ENCODE data around the gene GMDS. TPM values are rescaled to one million over a fixed set of nuclear protein-coding genes. Genes with fewer than 3 reads are reported as not detected.

The GMDS gene
- total RNA-seq, 2 experiments from 2014 or later = 30.3 to 38.5 TPM

DNA sequence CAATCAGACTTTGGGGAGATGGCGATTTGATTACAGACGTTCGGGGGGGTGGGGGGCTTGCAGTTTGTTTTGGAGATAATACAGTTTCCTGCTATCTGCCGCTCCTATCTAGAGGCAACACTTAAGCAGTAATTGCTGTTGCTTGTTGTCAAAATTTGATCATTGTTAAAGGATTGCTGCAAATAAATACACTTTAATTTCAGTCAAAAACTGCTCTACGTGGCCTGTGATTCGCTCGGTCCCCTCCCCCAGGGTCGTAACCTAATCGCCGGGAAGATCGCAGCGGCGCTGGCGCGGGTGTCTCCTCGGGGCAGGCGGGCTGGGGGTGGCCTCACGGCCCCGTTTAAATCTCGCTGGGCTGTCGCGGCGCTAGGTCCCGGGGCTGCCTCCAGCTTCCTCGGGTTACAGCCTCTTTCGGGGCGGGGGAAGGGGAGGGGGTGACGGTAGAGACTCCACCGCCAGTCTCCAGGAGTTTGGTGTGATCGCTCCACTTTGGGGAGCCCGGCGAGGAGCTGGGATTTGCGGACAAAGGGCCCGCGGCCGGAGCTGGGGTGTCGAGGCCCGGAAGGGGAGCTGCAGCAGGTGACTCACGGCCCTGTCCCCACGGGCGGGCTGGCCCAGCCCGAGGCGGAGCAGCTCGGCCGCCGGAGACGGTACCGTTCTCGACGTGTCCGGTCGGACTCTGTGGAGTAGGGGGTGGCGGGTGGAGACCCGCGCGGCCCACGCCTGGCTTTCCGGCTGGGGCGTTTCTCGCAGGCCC lies 631.5 kb downstream of the GMDS start:
- H3K27me3 Mint-ChIP-seq (ENCODE audit: low read depth) = peaks cover 58% of the 10 kb centered on the region
- POLR2A ChIA-PET = no interaction called here
- no peak for DNase-seq
- CTCF ChIA-PET = interaction anchor here (1.1 to 1.3 kb wide), 2 partner anchors 38 to 490 kb away, joined by 3 read pairs; no protein-coding TSS in a partner anchor
- ATAC-seq = no peak
- peaks cover 6% of the 10 kb centered on the region for H3K36me3 Mint-ChIP-seq (ENCODE audit: low read depth)
- no peak overlapping the region for H3K27ac Mint-ChIP-seq
- H3K4me1 Mint-ChIP-seq (ENCODE audit: low read depth) = peaks cover 15% of the 10 kb centered on the region
- H3K9me3 Mint-ChIP-seq (ENCODE audit: insufficient read depth) = no peaks in the 10 kb centered on the region
- no peak overlapping the region for H3K4me3 Mint-ChIP-seq

DNA sequence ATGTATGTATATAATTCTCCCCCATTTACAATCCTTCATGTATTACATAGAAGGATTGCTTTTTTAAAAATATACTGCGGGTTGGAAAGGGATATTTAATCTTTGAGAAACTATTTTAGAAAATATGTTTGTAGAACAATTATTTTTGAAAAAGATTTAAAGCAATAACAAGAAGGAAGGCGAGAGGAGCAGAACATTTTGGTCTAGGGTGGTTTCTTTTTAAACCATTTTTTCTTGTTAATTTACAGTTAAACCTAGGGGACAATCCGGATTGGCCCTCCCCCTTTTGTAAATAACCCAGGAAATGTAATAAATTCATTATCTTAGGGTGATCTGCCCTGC lies 632.1 kb downstream of the GMDS start:
- Mint-ChIP-seq H3K27ac (no peak overlapping the region), H3K4me3 (no peak overlapping the region), H3K9me3 (ENCODE audit: insufficient read depth) (no peaks in the 10 kb centered on the region), H3K27me3 (ENCODE audit: low read depth) (peaks cover 59% of the 10 kb centered on the region), H3K4me1 (ENCODE audit: low read depth) (peaks cover 20% of the 10 kb centered on the region), H3K36me3 (ENCODE audit: low read depth) (peaks cover 6% of the 10 kb centered on the region)
- POLR2A ChIA-PET = no interaction called here
- CTCF ChIA-PET = interaction anchor here (2.1 kb wide), 1 partner anchor 17 kb away, joined by 7 read pairs; no protein-coding TSS in a partner anchor
- no peak for DNase-seq
- no peak for ATAC-seq

DNA sequence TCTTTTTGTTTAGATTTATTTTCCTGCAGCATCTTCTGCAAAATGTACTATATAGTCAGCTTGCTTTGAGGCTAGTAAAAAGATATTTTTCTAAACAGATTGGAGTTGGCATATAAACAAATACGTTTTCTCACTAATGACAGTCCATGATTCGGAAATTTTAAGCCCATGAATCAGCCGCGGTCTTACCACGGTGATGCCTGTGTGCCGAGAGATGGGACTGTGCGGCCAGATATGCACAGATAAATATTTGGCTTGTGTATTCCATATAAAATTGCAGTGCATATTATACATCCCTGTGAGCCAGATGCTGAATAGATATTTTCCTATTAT lies 632.5 kb downstream of the GMDS start:
- Mint-ChIP-seq H3K27ac (no peak overlapping the region), H3K36me3 (ENCODE audit: low read depth) (peaks cover 6% of the 10 kb centered on the region), H3K27me3 (ENCODE audit: low read depth) (peaks cover 59% of the 10 kb centered on the region), H3K4me3 (no peak overlapping the region), H3K4me1 (ENCODE audit: low read depth) (peaks cover 20% of the 10 kb centered on the region), H3K9me3 (ENCODE audit: insufficient read depth) (no peaks in the 10 kb centered on the region)
- DNase-seq = no peak
- ChIA-PET CTCF (interaction anchor here (0.8 to 2.1 kb wide), 3 partner anchors 10 to 17 kb away, joined by 3 to 7 read pairs (median 3); no protein-coding TSS in a partner anchor), POLR2A (interaction anchor here (0.7 kb wide), 1 partner anchor 1238 kb away, joined by 3 read pairs; no protein-coding TSS in a partner anchor)
- ATAC-seq = no peak

DNA sequence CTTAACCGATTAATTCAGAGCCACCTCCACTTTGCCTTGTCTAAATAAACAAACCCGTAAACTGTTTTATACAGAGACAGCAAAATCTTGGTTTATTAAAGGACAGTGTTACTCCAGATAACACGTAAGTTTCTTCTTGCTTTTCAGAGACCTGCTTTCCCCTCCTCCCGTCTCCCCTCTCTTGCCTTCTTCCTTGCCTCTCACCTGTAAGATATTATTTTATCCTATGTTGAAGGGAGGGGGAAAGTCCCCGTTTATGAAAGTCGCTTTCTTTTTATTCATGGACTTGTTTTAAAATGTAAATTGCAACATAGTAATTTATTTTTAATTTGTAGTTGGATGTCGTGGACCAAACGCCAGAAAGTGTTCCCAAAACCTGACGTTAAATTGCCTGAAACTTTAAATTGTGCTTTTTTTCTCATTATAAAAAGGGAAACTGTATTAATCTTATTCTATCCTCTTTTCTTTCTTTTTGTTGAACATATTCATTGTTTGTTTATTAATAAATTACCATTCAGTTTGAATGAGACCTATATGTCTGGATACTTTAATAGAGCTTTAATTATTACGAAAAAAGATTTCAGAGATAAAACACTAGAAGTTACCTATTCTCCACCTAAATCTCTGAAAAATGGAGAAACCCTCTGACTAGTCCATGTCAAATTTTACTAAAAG lies 633.0 kb downstream of the GMDS start:
- Mint-ChIP-seq H3K36me3 (ENCODE audit: low read depth) (peaks cover 6% of the 10 kb centered on the region), H3K4me1 (ENCODE audit: low read depth) (peaks cover 24% of the 10 kb centered on the region), H3K4me3 (peak overlapping the region; percentile 69), H3K27me3 (ENCODE audit: low read depth) (peaks cover 59% of the 10 kb centered on the region), H3K27ac (peak overlapping the region; percentile 53), H3K9me3 (ENCODE audit: insufficient read depth) (no peaks in the 10 kb centered on the region)
- CTCF ChIA-PET = interaction anchor here (0.6 to 2.1 kb wide), 6 partner anchors 10 to 741 kb away, joined by 3 to 7 read pairs (median 3); no protein-coding TSS in a partner anchor
- POLR2A ChIA-PET = interaction anchor here (0.7 kb wide), 1 partner anchor 1237 kb away, joined by 3 read pairs; no protein-coding TSS in a partner anchor
- DNase-seq = no peak
- no peak for ATAC-seq

DNA sequence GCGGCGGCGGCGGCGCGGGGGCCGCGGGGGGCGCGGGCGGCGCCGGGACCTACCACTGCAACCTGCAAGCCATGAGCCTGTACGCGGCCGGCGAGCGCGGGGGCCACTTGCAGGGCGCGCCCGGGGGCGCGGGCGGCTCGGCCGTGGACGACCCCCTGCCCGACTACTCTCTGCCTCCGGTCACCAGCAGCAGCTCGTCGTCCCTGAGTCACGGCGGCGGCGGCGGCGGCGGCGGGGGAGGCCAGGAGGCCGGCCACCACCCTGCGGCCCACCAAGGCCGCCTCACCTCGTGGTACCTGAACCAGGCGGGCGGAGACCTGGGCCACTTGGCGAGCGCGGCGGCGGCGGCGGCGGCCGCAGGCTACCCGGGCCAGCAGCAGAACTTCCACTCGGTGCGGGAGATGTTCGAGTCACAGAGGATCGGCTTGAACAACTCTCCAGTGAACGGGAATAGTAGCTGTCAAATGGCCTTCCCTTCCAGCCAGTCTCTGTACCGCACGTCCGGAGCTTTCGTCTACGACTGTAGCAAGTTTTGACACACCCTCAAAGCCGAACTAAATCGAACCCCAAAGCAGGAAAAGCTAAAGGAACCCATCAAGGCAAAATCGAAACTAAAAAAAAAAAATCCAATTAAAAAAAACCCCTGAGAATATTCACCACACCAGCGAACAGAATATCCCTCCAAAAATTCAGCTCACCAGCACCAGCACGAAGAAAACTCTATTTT lies 633.7 kb downstream of the GMDS start:
- Mint-ChIP-seq H3K27me3 (ENCODE audit: low read depth) (peaks cover 60% of the 10 kb centered on the region), H3K4me1 (ENCODE audit: low read depth) (peaks cover 30% of the 10 kb centered on the region), H3K27ac (peak overlapping the region; percentile 53), H3K36me3 (ENCODE audit: low read depth) (peaks cover 9% of the 10 kb centered on the region), H3K4me3 (peak overlapping the region; percentile 69), H3K9me3 (ENCODE audit: insufficient read depth) (no peaks in the 10 kb centered on the region)
- ChIA-PET CTCF (interaction anchor here (1.0 to 2.1 kb wide), 4 partner anchors 15 to 742 kb away, joined by 3 to 7 read pairs (median 3); no protein-coding TSS in a partner anchor), POLR2A (no interaction called here)
- DNase-seq = peak; percentile 33
- no peak for ATAC-seq

DNA sequence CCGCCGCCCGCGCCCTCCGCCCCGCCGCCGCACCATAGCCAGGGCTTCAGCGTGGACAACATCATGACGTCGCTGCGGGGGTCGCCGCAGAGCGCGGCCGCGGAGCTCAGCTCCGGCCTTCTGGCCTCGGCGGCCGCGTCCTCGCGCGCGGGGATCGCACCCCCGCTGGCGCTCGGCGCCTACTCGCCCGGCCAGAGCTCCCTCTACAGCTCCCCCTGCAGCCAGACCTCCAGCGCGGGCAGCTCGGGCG lies 634.2 kb downstream of the GMDS start:
- no peak for ATAC-seq
- POLR2A ChIA-PET = no interaction called here
- peaks cover 30% of the 10 kb centered on the region for H3K4me1 Mint-ChIP-seq (ENCODE audit: low read depth)
- no peak overlapping the region for H3K27ac Mint-ChIP-seq
- H3K36me3 Mint-ChIP-seq (ENCODE audit: low read depth) = peaks cover 9% of the 10 kb centered on the region
- no peak for DNase-seq
- peaks cover 60% of the 10 kb centered on the region for H3K27me3 Mint-ChIP-seq (ENCODE audit: low read depth)
- CTCF ChIA-PET = interaction anchor here (1.5 to 2.1 kb wide), 3 partner anchors 15 to 586 kb away, joined by 3 to 7 read pairs (median 3); no protein-coding TSS in a partner anchor
- H3K9me3 Mint-ChIP-seq (ENCODE audit: insufficient read depth) = no peaks in the 10 kb centered on the region
- H3K4me3 Mint-ChIP-seq = no peak overlapping the region

DNA sequence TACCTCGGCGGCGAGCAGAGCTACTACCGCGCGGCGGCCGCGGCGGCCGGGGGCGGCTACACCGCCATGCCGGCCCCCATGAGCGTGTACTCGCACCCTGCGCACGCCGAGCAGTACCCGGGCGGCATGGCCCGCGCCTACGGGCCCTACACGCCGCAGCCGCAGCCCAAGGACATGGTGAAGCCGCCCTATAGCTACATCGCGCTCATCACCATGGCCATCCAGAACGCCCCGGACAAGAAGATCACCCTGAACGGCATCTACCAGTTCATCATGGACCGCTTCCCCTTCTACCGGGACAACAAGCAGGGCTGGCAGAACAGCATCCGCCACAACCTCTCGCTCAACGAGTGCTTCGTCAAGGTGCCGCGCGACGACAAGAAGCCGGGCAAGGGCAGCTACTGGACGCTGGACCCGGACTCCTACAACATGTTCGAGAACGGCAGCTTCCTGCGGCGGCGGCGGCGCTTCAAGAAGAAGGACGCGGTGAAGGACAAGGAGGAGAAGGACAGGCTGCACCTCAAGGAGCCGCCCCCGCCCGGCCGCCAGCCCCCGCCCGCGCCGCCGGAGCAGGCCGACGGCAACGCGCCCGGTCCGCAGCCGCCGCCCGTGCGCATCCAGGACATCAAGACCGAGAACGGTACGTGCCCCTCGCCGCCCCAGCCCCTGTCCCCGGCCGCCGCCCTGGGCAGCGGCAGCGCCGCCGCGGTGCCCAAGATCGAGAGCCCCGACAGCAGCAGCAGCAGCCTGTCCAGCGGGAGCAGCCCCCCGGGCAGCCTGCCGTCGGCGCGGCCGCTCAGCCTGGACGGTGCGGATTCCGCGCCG lies 634.7 kb downstream of the GMDS start:
- ChIA-PET CTCF (interaction anchor here (1.5 to 2.1 kb wide), 2 partner anchors 14 to 586 kb away, joined by 3 to 7 read pairs; no protein-coding TSS in a partner anchor), POLR2A (no interaction called here)
- H3K27ac Mint-ChIP-seq = no peak overlapping the region
- peaks cover 60% of the 10 kb centered on the region for H3K27me3 Mint-ChIP-seq (ENCODE audit: low read depth)
- ATAC-seq = no peak
- H3K9me3 Mint-ChIP-seq (ENCODE audit: insufficient read depth) = no peaks in the 10 kb centered on the region
- peak; percentile 38 for DNase-seq
- peaks cover 34% of the 10 kb centered on the region for H3K4me1 Mint-ChIP-seq (ENCODE audit: low read depth)
- peaks cover 9% of the 10 kb centered on the region for H3K36me3 Mint-ChIP-seq (ENCODE audit: low read depth)
- H3K4me3 Mint-ChIP-seq = peak overlapping the region; percentile 60

DNA sequence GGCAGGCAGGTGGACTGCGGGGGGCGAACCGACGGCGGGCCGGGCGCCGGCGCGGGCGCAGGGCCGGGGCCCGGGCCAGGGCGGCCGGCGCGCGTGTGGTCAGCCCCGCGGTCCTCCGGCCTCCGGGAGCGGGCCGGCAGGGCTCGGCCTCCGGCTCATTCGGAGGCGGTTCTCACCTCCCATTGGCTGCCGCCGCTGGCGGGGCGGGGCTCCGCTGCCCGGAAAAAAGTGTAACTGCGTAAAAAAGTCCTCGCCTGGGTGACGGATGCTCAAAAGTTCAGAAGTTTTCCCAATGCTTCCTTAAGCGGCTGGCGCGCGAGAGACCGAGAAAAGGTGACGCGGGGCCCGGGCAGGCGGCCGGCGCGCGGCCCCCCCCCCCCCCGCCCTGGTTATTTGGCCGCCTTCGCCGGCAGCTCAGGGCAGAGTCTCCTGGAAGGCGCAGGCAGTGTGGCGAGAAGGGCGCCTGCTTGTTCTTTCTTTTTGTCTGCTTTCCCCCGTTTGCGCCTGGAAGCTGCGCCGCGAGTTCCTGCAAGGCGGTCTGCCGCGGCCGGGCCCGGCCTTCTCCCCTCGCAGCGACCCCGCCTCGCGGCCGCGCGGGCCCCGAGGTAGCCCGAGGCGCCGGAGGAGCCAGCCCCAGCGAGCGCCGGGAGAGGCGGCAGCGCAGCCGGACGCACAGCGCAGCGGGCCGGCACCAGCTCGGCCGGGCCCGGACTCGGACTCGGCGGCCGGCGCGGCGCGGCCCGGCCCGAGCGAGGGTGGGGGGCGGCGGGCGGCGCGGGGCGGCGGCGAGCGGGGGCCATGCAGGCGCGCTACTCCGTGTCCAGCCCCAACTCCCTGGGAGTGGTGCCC lies 635.5 kb downstream of the GMDS start, which contains the start of gene FOXC1:
FOXC1 (plus strand) TSS at position 268 of the 849 bp plus-strand sequence; CDS start at position 799, 531 bp downstream.
- ATAC-seq = peak; percentile 50
- ChIA-PET POLR2A (no interaction called here), CTCF (no interaction called here)
- Mint-ChIP-seq H3K27me3 (ENCODE audit: low read depth) (peaks cover 60% of the 10 kb centered on the region), H3K36me3 (ENCODE audit: low read depth) (peaks cover 9% of the 10 kb centered on the region), H3K4me3 (peak within 1 kb of the TSS; percentile 60), H3K27ac (no peak within 1 kb of the TSS), H3K4me1 (ENCODE audit: low read depth) (peaks cover 38% of the 10 kb centered on the region), H3K9me3 (ENCODE audit: insufficient read depth) (no peaks in the 10 kb centered on the region)
- DNase-seq = peak; percentile 45

DNA sequence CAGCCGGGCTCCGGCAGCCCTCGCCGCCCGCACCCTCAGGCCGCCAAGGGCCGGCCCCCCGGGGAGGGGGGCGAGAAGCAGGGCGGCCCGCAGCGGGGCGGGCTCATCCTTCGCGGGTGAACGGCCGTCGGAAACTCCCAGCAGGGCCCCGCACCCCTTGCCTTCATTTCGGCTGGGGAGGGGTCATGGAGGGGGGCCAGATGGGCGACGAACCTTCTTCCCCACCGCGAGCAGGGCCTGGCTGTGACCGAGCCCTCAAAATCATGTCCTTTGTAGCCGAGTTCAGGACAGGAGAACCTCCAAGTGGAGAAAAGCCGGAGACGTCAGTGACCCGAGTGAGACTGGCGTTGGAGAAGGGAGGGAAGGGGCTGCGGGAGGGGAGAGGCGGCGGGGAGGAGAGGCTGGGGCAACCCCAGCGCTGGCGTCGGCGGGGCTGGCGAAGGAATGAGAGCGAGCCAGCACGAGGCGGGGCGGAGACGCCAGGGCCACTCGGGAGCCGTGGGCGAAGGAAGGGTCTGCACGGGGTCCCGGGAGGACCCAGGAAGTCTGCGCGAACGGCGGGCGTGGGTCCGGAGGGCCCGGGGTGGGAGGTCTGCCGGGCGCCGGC lies 636.3 kb downstream of the GMDS start:
- peak overlapping the region; percentile 42 for H3K4me3 Mint-ChIP-seq
- ChIA-PET CTCF (interaction anchor here (1.7 to 3.8 kb wide), 4 partner anchors 12 to 745 kb away, joined by 7 to 19 read pairs (median 14); no protein-coding TSS in a partner anchor), POLR2A (no interaction called here)
- no peak for ATAC-seq
- peaks cover 38% of the 10 kb centered on the region for H3K4me1 Mint-ChIP-seq (ENCODE audit: low read depth)
- peaks cover 9% of the 10 kb centered on the region for H3K36me3 Mint-ChIP-seq (ENCODE audit: low read depth)
- H3K27ac Mint-ChIP-seq = no peak overlapping the region
- no peaks in the 10 kb centered on the region for H3K9me3 Mint-ChIP-seq (ENCODE audit: insufficient read depth)
- DNase-seq = no peak
- H3K27me3 Mint-ChIP-seq (ENCODE audit: low read depth) = peaks cover 60% of the 10 kb centered on the region

DNA sequence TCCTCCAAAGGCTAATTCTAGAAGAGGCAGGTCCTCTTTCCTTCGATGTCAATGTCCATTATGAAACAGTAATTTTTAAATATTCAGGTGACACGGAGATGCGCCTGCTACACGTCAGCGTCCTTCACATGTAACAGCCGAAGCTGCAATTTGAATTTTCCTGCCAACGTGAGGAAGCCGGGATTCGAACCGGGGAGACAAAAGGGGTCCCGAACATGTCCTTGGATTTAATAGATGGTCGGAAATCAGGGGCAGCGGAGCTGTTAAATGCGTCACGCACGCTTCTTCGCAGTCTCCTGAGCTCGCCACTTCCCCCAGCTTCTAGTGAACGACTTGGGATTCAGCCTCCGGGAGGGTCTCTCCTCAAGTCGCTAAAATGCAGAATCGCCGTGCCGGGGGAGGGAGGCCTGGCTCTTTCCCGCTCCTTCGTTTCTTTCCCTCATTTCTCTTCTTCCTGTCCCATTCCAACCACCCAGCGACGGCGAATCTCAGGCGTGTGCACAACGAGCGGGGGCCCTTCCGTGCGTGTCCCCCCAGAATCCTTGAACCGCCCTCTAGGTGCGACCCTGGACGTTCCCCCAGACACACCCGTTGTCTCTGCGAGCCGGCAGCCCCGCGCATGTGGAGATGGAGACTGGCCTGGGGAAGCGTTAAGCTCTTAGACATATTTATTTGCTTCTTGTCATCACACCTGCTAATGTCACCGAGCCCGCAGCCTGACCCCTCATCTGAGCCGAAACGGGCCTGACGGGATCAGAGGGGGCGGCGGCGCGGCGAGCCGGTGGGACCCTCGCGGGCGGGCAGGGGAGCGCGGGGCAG lies 637.0 kb downstream of the GMDS start:
- peaks cover 61% of the 10 kb centered on the region for H3K27me3 Mint-ChIP-seq (ENCODE audit: low read depth)
- peaks cover 34% of the 10 kb centered on the region for H3K4me1 Mint-ChIP-seq (ENCODE audit: low read depth)
- DNase-seq (no peak), ATAC-seq (no peak)
- POLR2A ChIA-PET = no interaction called here
- H3K9me3 Mint-ChIP-seq (ENCODE audit: insufficient read depth) = no peaks in the 10 kb centered on the region
- H3K27ac Mint-ChIP-seq = peak overlapping the region; percentile 40
- peaks cover 9% of the 10 kb centered on the region for H3K36me3 Mint-ChIP-seq (ENCODE audit: low read depth)
- H3K4me3 Mint-ChIP-seq = peak overlapping the region; percentile 46
- CTCF ChIA-PET = interaction anchor here (1.7 to 3.8 kb wide), 4 partner anchors 11 to 745 kb away, joined by 7 to 19 read pairs (median 14); no protein-coding TSS in a partner anchor

All from activated CD8-positive, alpha-beta T cell treated with anti-CD3 and anti-CD28 coated beads, Interleukin-2, amount 10 ng/mL, durations not matched to agents 7 days and 5 days (primary cell).